NCI-H128 (cell line): ENCODE measurements around the gene WDR86.

Experiments
- DNase-seq: peaks from one replicate; lab custom pipeline; 2025; ENCODE audit not compliant: unreplicated experiment; lab: John Stamatoyannopoulos, UW

WDR86 gene

DNA sequence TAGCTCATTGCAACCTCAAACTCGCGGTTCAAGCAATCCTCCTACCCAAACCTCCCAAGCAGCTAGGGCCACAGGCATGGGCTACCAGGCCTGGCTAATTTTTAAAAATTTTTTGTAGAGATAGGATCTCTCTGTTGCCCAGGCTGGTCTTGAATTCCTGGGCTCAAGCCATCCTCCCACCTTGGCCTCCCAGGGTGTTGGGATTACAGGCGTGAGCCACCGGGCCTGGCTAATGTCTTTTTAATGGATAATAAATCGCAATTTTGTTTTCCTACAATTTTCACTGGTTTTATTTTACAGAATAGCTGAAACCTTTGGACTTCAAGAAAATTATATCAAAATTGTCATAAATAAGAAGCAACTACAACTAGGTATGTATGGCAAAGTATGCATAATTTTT, 57.3 kb downstream of the WDR86 start:
- DNase-seq: no peak

DNA sequence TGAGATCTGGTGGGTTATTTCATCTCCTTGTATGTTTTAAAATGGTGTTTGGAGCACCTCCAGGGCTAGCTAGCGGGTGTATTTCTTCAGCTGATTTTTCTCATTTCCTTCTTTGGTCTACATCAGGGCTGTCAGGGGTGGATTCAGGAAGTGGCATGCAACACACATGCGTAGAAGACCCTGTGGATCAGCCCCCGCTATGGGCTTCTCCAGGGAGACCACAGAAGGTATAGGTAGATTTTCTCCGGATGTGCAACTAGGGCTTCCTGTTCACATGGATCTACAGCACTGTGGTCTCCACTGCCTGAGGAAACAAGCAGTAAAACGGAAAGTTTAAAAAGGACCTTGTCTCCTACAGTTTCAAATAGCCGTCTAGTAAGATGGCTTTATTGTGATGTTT, 57.9 kb downstream of the WDR86 start:
- DNase-seq: no peak

GRCh38 chr7:151351027-151351426, 58.8 kb downstream of the WDR86 start:
- DNase-seq: no peak

DNA sequence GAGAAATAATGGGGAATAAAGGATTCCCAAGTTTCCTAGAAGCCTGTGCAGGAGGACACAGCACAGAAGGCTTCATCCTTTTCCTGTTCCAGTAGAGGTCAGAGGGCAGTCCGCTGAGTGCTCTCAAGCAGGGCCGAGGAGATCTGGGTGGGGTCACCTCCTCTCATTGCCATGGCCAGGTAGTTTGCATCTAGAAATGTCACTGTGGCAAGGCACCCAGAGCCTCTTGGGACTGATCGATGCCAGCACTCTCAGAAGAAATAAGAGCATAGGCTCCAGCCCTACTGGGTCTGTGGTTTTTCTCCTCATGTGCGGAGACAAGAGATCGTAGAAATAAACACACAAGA, 60.4 kb downstream of the WDR86 start:
- DNase-seq: no peak

GRCh38 chr7:151348970-151349369, 60.9 kb downstream of the WDR86 start:
- DNase-seq: no peak

DNA sequence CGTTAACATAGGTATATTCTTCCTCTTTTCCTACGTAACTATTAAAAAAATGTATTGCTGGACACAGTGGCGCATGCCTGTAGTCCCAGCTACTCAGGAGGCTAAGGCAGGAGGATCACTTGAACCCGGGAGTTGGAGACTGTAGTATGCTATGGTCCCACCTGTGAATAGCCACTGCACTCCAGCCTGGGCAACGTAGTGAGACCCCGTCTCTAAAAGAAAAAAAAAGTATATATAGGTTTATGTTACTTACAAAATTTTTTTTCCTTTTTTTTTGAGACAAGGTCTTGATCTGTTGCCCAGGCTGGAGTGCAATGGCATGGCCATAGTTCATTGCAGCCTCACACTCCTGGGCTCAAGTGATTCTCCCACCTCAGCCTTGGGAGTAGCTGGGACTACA, 62.6 kb downstream of the WDR86 start:
- no peak for DNase-seq

- DNase-seq: no peak
These were observed 63.4 kb downstream of the WDR86 start for GRCh38 chr7:151346470-151346769.

GRCh38 chr7:151345576-151346469, 64.0 kb downstream of the WDR86 start:
- no peak for DNase-seq

- no peak for DNase-seq
These were observed 66.3 kb downstream of the WDR86 start for GRCh38 chr7:151343516-151343915.

GRCh38 chr7:151342811-151343210, 67.0 kb downstream of the WDR86 start:
- no peak for DNase-seq

- no peak for DNase-seq
These were observed 67.7 kb downstream of the WDR86 start for GRCh38 chr7:151342102-151342646.

DNA sequence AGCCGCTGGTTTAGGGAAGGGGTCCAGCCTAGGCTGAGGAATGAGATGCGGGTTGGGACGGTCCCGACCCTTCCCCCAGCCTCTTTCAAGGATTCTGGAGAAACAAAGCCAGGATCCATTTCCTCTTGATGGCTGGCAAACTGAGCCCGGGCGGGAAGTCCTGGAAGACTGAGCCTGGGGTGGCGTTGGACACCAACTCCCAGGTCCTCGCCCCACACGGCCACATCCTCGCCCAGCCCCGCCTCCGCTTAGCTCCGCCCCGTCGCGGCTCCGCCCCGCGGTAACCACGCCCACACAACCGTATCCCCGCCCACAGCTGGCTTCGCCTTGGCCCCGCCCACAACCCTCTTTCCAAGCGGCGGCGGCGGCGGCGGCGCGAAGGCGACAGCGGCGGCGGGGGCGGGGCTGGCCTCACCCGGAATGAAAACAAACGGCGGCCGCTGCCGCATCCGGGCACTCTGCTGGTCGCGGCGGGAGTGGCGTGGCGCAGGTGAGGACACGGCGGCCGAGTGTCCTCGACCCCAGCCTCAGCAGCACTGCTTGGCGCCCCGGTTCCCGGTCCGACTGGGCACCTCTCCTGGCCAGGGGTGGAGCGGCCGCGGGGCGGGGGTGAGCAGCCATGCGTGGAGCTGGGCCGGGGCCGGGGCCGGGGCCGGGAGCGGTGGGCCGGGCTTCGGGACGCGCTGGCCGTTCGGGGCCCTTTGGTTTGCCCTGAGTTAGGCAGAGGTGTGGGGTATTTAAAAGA, 68.3 kb downstream of the WDR86 start, which contains the start of gene NUB1:
Gene NUB1 (plus strand): TSS at position 456 of the 745 bp plus-strand sequence. CDS start 3,538 bp downstream, outside the sequence.
- DNase-seq: peak; percentile 70

- DNase-seq: no peak
These were observed 69.0 kb downstream of the WDR86 start for GRCh38 chr7:151340794-151341356.

DNA sequence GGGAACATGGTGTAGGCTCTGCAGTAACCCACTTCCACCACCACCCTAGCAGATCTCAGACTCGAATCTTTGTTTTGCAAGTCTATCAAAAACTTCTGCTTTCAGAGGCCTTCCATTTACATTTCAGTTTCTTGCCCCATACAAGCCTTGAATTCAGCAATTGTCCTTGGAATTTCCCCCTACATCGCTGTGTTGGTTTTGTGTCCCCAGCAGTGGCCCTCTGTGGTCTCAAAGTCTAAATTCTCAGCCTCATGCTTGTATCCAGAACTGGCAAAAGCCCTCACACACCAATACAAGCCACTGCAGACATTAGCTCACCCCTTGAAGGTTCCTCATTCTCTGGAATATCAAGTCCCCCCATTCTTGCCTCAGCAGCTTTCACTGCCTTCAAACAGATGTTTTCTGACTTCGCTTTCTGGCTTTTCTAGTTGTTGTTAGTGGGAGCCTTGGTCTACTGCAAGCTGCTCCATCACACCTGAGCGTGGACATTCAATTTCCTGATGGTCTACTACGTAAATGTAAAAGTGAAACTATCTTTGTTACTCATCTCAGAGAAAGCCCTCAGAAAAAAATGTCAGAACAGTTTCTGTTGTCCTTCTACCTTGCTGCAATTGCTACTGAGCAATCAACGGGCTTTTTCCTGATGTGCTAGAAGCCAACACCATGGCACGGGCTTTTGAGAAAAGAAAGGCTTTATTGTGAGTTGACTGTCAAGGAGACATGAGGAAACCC, 70.0 kb downstream of the WDR86 start:
- DNase-seq: no peak

DNA sequence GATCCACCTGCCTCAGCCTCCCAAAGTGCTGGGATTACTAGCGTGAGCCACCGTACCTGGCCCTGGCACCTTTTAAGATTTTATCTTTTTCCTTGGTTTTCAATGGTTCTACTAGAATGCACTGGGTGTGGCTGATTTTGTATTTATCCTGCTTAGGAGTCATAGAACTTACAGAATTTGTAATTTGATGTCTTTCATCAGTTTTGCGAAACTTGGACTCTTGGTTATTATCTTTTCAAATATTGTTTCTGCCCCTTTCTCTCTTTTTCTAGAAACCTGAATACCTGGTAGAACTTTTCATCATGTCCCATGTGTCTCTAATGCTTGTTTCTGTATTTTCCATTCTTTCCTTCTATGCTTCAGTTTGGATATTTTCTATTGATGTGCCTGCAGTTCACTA, 71.0 kb downstream of the WDR86 start:
- DNase-seq: no peak

- DNase-seq: no peak
These were observed 72.5 kb downstream of the WDR86 start for GRCh38 chr7:151337346-151337745.

DNA sequence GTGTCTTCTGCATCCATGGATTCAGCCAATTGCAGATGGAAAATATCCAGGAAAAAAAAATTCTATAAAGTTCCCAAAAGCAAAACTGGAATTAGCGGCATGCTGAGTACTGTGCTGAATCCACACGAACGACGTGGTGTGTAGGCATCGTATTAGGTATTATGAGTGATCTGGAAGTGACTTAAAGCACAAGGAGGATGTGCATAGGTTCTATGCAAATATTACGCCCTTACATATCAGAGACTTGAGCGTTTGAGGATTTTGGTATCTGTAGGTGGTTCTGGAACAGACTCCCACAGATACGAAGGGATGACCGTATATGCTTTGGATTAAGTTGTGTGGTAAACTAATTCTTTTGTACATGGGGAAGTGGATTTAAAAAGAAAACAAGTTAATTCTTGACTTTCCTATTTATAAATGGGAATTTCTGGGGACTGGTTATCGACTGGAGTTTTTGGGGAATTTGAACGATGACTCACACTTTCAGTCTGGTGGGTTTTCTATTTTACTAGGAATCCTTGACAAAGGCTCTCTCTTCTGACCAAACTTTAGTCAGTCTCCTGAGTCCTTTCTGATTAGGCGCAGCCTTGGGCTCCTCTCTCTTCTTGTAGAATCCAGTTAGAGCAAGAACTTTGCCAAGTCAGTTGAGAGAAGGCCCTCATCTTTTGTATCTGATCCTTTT, 73.7 kb downstream of the WDR86 start:
- DNase-seq: no peak

DNA sequence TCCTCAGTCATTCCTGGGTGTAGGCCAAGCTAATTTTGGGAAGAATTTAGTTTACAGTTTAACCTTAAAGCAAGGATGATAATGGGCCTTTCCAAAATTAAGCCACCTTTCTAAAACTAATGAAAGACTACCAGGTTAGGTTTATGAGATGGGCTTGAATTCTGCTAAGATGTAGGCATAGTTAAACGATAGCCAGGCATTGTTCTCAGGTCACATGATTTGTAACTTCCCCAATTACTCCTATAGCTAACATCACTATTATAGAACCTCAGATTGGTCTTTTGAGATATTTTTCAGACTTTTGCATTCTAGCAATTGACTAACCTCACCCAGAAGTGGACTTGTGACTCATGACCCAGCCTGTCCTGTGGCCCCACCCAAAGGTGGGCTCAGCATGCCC, 75.2 kb downstream of the WDR86 start:
- no peak for DNase-seq
